GM18517 (cell line): ENCODE data around the gene ARG1.
A peak's percentile ranks its signal among the peaks of the same experiment; 100 is the strongest.

Experiments
- ATAC-seq: cut with Tn5 transposase; IDR thresholded peaks from one replicate; pipeline ENCODE4 v1.9.1; 2021; ENCODE audit warnings: mild to moderate bottlenecking, moderate library complexity; ENCODE audit not compliant: unreplicated experiment

Gene ARG1

GRCh38 chr6:131581523-131581922 lies 8.5 kb downstream of the ARG1 start:
- ATAC-seq: no peak

DNA sequence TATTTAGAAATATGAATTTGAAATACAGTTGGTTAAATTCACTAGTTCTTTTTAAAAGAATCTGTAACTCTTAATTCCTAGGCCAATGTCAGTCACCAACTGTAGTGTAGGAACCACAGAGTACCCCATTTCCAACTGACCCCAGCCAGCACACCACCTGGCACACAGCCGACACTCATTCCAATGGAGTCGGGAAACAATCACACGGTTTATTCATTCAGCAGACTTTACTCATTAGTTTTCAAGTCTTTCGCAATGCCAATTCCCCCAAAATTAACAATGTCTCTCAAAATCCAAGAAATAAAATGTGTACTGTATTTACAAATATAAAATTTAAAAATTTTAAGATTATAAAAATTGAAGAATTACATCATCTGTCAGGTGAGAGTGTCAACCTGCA lies 13.5 kb downstream of the ARG1 start:
- no peak for ATAC-seq

GRCh38 chr6:131587909-131588308 lies 14.9 kb downstream of the ARG1 start:
- ATAC-seq: no peak

- ATAC-seq: no peak
Measured at GRCh38 chr6:131588643-131589042, 15.6 kb downstream of the ARG1 start.

DNA sequence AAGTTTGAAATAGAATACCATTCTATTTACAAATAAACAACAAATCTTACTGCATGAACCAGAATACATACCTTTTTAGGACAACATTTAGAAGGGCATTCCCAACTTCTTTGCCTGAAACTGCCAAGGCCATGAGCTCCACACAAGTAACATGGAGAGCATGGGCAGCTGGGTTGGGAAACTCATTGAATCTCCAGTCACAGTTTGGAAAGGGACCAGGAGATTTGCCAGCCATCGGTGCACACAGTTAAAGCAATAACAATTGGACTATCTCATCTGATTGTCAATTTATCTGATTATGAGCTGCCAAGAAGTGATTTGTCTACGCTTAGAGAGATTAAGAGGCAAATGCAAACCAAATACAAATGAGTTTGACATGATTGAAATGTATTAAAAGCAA lies 19.9 kb downstream of the ARG1 start:
- ATAC-seq: no peak

DNA sequence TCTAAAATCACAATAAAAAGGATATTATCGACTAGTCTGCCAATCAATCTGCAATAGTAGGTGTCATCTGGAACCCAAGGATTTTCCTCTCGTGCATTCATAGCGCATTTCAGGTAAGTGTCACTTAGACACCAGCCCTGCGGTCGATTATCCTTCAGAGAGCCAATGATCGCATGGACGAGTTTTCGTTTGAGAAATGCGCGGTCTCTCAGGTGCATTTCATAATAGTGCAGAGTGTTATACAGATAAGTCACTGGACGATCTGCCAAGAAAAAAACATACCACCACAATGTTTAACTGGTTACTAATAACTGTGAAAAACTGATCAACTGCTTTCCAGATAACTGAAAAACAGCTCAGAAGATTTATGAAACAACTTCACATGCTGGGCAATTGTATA lies 21.0 kb downstream of the ARG1 start:
- no peak for ATAC-seq

DNA sequence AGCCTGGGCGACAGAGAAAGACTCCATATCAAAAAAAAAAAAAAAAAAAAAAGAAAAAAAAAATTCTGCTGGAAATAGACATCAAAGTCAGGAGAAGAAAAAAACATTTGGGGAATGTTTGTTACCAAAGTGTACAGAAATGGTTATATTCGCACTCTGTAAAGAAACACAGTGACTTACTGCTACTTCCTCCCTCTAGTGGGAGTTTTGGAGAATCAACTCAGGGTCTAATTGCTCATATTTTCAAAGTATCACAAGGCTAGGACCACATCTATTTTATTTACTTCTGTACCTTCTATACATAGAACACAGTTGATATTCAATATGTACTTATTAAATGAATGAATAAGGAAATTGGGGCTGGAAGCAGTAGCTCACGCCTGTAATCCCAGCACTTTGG lies 24.4 kb downstream of the ARG1 start:
- ATAC-seq: no peak

GRCh38 chr6:131600716-131601115 lies 27.7 kb downstream of the ARG1 start:
- ATAC-seq: no peak

DNA sequence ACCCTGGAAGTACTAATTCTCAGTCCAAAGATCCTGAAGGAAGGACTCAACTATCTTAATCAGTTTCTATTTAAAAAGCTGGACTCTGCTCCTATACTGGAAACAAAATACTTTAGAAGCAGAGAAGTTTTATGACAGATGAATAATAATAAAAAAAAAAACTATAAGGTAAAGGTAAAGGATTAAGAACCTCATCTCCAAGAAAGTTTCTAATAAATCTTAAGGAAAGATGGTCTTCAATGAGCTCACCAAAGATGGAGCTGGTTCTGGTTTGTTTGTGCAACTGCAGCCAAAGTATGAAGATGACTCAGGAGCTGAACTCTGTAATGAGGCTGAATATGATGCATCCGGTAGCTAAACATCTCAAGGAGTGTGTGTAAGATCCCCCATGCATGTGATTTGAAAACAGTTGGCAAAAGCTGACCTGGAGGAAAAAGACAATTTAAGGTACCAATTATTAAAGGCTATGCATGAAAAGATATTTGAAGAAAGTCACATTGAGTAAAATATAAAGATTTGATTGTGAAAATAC lies 29.8 kb downstream of the ARG1 start:
- no peak for ATAC-seq

DNA sequence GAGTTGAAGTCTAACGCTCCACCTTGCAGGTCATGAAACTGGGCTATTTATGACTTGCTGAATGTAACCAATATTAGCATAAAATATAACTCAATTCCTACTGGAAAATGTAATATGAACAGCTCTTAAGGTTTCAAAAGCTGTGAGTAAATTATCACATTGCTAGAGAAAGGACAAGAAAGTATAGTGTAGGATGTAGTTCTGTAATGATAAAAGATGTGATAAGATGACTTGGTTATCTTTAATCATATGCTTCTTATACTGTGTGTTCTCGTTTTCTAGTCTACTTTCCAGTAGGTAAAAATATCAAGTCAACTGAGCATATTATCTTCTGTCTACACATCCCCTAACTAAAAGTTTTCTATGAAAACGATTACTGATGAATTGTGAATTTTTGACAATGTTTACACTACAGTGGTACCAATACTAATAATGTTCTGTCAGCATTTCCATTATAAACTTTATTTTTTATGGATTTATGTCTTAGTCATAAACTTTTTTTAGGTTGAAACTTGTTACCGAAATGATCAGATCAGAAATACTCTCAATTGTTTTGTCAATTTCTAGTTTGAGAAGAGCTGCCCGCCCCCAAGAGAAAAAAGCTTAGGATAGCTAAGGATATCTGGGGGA lies 40.4 kb downstream of the ARG1 start:
- no peak for ATAC-seq

DNA sequence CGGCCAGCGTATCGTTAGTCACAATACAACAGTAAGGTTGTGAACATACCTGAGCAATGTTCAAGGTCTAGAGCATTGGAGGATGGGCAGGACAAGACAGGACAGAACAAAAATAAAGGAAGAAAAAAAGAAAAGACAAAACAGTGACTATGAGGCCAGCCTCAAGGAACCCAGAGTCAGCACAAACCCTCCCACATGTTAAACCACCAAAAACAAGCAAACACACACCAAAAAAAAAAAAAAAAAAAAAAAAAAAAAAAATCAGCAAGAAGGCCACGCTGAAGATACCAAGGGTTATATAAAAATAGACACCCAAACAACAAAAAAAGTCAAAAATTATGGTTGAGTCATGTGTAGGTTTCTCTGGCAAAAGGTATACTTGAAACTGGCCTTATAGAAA lies 42.2 kb downstream of the ARG1 start:
- no peak for ATAC-seq

DNA sequence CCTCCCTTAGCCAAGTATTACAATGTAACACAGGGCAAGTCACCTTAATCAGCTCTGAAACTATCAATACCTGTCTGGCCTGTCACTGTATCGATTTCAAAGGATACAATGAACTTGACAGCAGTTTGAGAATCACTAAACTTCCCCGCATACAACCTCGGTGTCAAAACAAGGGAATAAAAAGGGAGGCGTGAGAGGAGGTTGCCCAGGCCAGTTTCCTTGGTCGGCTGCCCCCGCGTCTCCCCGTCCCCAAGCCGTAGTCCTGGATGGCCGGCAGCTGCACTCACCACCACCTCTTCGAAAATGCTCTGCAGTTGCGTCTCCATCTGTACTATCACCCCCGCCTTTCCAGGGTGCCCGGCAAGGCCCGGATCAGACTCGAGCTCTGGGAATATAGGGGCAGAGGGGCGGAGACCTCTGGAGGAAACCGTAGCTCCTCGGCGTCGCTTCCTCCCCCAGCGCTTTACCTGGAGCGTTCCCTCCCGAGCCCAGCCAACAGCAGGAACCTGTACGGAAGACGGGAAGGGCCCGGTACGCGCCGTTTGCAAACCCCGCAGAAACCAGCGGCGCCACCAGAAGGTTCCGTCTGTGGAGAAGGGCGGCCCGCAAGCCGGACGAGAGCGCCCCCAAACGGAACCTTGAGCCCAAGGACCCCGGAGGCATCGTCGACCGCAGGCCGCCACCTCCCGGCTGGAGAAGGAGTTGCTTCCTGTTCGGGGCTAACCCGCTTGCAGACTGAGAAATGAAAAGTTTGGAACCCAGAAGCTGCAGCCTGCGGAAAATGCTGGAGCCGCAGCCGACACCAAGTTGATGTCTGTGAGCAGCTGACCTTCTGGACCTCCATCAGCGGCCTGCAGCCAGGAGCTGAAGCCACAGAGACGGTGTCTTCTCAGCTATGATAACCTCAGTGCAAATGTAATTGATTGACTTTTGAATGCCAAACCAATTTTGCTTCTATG lies 55.0 kb downstream of the ARG1 start, which contains the start of gene MED23:
Gene MED23 (minus strand): TSS at position 519 of the 959 bp plus-strand sequence. CDS start 193 bp downstream, at position 326.
- ATAC-seq: peak; percentile 94

DNA sequence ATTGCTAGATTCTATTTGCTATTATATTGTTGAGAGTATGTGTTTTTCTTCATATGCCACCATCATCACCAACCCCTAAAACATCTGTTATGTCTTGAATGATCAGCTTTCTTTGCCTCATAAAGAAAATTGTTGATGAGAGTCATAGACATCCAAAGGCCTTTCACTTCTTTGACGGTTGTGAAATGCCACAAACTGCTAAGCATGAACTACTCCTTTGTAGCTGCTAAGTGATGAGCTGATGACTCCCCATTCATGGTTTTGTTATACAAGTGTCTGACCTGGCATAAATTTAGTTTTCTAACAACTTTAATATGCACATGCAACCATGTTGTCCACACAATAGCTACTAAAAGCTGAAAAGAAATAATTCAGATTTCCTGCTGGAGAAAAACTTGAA lies 55.7 kb downstream of the ARG1 start:
- ATAC-seq: no peak

DNA sequence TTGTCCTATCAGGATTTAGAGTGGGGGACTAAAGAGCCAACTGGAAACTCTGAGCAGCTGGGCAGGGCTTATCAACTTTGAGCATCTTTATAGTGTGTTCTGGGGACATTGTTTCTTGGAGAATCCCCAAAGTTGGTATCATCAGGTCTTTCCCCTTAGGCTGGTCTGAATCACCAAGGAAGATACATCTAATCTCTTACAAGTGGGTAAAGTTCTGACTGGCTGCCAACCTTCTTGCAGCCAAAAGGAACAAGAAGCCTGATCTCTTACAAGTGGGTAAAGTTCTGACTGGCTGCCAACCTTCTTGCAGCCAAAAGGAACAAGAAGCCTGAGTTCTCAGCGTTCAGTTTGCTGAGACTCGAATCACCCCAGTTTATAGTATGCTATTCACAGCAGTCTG lies 56.6 kb downstream of the ARG1 start:
- no peak for ATAC-seq

DNA sequence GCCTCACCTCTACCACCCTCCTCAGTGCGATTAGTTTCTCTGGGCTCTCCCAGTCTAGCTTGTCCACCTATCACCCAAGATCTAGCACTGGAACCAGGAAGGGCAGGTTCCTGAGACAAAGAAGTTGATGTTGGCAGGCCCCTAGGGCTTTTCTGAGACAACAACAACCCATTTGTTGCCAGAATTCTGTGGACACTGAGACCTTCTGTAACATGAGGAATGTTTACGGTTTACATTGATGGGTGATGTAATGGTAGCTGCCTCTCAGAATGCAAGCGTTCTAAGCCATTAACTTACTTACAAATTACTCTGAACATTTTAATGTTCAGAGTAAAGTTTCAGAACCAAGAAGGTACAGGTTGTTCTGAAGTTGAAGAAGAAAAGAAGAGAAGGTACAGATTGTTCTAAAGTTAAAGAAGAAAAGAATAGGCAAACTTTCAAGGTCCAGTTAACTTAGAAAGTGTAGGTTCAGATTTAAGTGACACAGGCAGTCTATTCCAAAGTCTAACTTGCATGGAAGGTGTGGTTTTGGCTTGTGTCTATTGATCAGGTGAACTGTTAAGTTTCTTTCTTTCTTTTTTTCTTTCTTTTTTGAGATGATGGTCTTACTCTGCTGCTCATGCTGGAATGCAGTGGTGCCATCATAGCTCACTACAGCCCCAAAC lies 58.7 kb downstream of the ARG1 start:
- ATAC-seq: no peak
